Measurements from ENCODE around the gene STK26. TPM values are rescaled to one million over a fixed set of nuclear protein-coding genes. Genes with fewer than 3 reads are reported as not detected.

Gene STK26
- polyA plus RNA-seq, 3 donors = 11.7 to 25.1 (median 22.2) TPM

GRCh38 chrX:132030264-132030663, 7.2 kb downstream of the STK26 start:
- no peak overlapping the region for H3K4me3 Mint-ChIP-seq
- TF ChIP-seq CTCF (IDR thresholded peaks at IDR 0.05) = no peak
- peaks cover 96% of the 10 kb centered on the region for H3K79me2 ChIP-seq (ENCODE audit: insufficient read depth, low read length)
- H3K4me3 ChIP-seq (replicated peaks in 1 of 3; ENCODE audit: low read depth in 2 of 3, low read length in 3 of 3) = no peak overlapping the region
- no peak overlapping the region for H3K9ac ChIP-seq (ENCODE audit: insufficient read depth, low read length, poor library complexity, severe bottlenecking)
- DNase-seq = peak in 1 of 3 donors; percentile 5
- peaks cover 5 to 8% of the 10 kb centered on the region in 2 donors for H3K4me1 ChIP-seq (ENCODE audit: control insufficient read depth in 1 of 2, insufficient read depth in 2 of 2, low read length in 2 of 2)
- peaks cover 0 to 13% of the 10 kb centered on the region in 2 donors for H3K27me3 ChIP-seq (ENCODE audit: control insufficient read depth in 2 of 2, insufficient read depth in 2 of 2, low read length in 2 of 2)
- H3K36me3 ChIP-seq (replicated peaks in 1 of 2; ENCODE audit: control insufficient read depth in 1 of 2, insufficient read depth in 2 of 2, low read length in 2 of 2) = no peaks in the 10 kb centered on the region
- intact Hi-C loops (cut with micrococcal nuclease) = no loop called here
- peaks cover 0 to 11% of the 10 kb centered on the region in 2 donors for H3K36me3 Mint-ChIP-seq
- no peak overlapping the region for H2AFZ ChIP-seq (ENCODE audit: insufficient read depth, low read depth, low read length, poor library complexity, severe bottlenecking)
- H3K4me1 Mint-ChIP-seq = peaks cover 46% of the 10 kb centered on the region
- no peaks in the 10 kb centered on the region for H3K9me3 Mint-ChIP-seq
- peak overlapping the region in 3 of 7 donors; percentile 10 to 81 (median 43) for H3K27ac Mint-ChIP-seq
- peaks cover 0 to 16% (median 0%) of the 10 kb centered on the region in 3 donors for H3K27me3 Mint-ChIP-seq (ENCODE audit: low read depth in 3 of 3)
- peaks cover 7% of the 10 kb centered on the region for H4K20me1 ChIP-seq (ENCODE audit: insufficient read depth, low read length)
- H3K9me3 ChIP-seq (replicated peaks in 1 of 2; ENCODE audit: control insufficient read depth in 1 of 2, insufficient read depth in 1 of 2, low read length in 2 of 2) = no peaks in the 10 kb centered on the region
- H3K27ac ChIP-seq (ENCODE audit: low read depth in 1 of 2, low read length in 2 of 2) = no peak overlapping the region
- no peak overlapping the region for H3K4me2 ChIP-seq (replicated peaks; ENCODE audit: extremely low read depth, low read length, poor library complexity, severe bottlenecking)

- Histone ChIP-seq H4K20me1 (ENCODE audit: insufficient read depth, low read length) (peaks cover 20% of the 10 kb centered on the region), H3K27ac (ENCODE audit: low read depth in 1 of 2, low read length in 2 of 2) (no peak overlapping the region), H2AFZ (ENCODE audit: insufficient read depth, low read depth, low read length, poor library complexity, severe bottlenecking) (no peak overlapping the region), H3K36me3 (replicated peaks in 1 of 2; ENCODE audit: control insufficient read depth in 1 of 2, insufficient read depth in 2 of 2, low read length in 2 of 2) (no peaks in the 10 kb centered on the region), H3K9ac (ENCODE audit: insufficient read depth, low read length, poor library complexity, severe bottlenecking) (no peak overlapping the region), H3K9me3 (replicated peaks in 1 of 2; ENCODE audit: control insufficient read depth in 1 of 2, insufficient read depth in 1 of 2, low read length in 2 of 2) (no peaks in the 10 kb centered on the region), H3K27me3 (ENCODE audit: control insufficient read depth in 2 of 2, insufficient read depth in 2 of 2, low read length in 2 of 2) (peaks cover 0 to 14% of the 10 kb centered on the region in 2 donors), H3K79me2 (ENCODE audit: insufficient read depth, low read length) (peaks cover 95% of the 10 kb centered on the region), H3K4me2 (replicated peaks; ENCODE audit: extremely low read depth, low read length, poor library complexity, severe bottlenecking) (no peak overlapping the region), H3K4me3 (replicated peaks in 1 of 3; ENCODE audit: low read depth in 2 of 3, low read length in 3 of 3) (no peak overlapping the region), H3K4me1 (ENCODE audit: control insufficient read depth in 1 of 2, insufficient read depth in 2 of 2, low read length in 2 of 2) (peaks cover 0 to 7% of the 10 kb centered on the region in 2 donors)
- WGBS (ENCODE audit: insufficient coverage) = no CpG with 5 or more reads among the region's 4 CpGs
- Mint-ChIP-seq H3K4me3 (no peak overlapping the region), H3K27me3 (ENCODE audit: low read depth in 3 of 3) (peaks cover 0 to 14% (median 0%) of the 10 kb centered on the region in 3 donors), H3K9me3 (no peaks in the 10 kb centered on the region), H3K4me1 (peaks cover 40% of the 10 kb centered on the region), H3K27ac (peak overlapping the region in 1 of 7 donors; percentile 19), H3K36me3 (peaks cover 0 to 11% of the 10 kb centered on the region in 2 donors)
- intact Hi-C loops (cut with micrococcal nuclease) = no loop called here
- no peak for DNase-seq
- no peak for TF ChIP-seq CTCF (IDR thresholded peaks at IDR 0.05)
Measured at GRCh38 chrX:132031867-132032266, 8.8 kb downstream of the STK26 start.

Measured in CD14-positive monocyte (primary cell).